HG02970 (cell line): ENCODE results near the gene POLD3.

Source experiments
- ATAC-seq: cut with Tn5 transposase; IDR thresholded peaks from one replicate; pipeline ENCODE4 v1.9.1; 2021; ENCODE audit warnings: mild to moderate bottlenecking, moderate library complexity, moderate number of reproducible peaks; ENCODE audit not compliant: unreplicated experiment, low FRiP score

The POLD3 gene

DNA sequence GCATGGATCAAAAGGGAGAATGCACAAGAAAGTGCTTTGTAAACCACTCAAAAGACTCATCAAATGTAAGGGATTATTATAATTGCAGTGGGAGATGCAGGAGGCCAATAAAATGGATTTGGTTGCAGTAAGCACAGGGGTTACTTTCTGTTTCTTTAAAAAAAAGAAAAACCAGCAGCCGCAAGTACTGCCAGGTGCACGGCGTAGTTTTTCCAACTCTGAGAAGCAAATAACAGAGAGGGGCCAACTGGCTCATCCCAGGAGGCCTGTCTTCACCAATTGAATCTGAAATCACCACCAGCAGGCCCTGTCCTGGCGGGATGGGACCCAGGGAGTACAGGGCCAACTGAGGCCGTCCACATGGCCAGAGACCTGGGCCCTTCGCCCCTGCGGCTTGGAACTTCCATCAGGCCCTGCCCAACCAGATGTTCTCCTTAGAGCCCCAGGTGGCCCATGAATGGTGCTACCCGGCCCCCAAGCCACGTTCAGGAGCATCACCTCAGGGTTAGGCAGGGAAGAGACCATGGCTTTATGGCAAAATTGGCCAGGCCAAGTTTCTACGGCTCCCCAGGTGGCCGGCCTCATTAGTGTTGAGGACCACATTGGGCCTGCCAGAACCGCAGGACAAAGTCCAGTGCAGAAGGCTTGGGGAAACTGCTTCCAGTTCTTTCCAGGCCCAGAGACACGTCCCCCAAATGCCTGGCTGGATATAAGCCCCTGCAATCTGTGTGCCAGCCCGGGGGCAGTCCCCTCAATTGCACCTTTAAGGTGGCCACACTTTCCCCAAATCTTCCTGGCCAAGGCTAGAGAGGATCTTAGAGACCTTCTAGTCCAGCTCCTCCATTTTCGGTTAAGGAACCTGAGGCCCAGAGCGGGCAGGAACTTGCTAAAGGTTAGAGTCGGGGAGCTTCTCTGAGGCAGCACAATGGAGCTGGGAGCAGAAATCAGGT is 77.1 kb downstream of the POLD3 start:
- ATAC-seq, result no peak

DNA sequence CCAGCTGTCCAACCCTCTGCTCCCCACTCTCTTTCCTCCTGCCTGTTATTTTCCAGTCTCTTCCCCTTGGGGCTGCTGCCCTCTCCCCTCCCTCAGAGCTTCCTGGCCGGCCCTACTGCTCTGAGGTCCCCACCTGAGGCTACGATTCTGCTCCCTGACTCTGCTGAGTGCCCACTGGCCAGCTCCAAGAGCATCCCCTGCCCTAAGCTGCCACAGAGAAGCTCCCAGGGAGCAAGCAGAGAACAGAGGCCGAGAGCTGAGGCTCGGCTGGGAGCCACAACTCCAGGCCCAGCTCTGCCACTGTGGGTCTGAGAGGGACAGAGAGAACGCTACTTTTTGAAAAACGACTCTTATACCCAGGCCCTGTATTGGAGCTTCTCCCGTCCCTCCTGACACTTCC is 77.8 kb downstream of the POLD3 start:
- no peak for ATAC-seq

DNA sequence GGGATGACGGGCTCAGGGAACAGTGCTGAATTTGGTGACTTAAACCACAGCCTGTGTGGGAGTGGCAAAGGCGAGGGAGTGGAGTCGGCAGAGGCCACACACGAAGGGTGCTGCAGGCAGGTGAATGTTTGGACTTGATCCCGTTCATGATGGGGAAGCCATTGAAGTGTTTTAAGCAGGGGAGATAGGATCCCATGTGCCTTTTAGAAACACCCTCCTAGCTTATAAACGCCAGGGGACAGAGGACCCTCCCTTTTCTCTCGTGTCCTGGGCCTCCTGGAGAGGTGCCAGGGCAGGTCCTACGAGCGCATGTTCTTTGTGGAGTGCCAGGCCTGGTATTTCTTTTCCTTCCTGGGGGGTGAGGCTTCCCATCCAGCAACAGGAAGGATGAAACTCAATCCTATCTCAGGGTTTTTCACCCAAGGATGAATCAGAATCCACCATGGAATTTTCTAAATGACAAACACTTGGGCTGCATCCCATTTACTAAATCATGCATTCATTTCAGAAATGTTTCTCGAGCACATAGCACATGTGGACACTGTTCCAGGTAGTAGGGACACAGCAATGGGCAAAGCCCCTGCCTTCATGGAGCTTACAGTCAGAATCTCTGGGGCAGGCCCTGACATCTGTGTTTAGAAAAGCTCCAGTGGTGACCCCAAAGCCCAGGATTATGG is 79.3 kb downstream of the POLD3 start:
- no peak for ATAC-seq

DNA sequence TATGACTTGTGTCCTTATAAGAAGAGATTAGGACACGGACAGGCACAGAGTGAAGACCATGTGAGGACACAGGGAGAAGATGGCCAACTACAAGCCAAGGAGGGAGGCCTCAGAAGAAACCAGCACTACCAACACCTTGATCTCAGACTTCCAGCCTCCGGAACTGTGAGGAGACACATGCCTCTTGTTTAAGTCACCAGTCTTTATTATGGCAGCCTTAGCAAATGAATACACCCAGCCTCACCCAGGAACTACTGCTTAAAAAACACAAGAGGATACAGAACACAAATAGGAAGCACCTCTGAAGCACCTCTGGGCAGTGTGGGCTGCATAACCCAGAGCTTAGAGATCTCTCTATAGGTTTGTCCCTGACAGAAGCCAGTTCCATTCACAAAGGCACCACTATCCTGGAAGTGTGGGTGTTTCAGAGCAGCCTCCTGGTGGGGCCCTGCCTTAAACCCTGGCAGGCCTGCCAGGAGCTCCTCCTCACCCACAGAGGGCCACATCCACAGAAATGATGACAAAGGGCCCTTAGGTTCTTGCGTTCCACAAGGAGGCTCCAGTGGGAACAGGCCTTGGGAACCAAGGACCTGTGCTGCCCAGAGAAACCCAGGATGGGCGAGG is 80.1 kb downstream of the POLD3 start:
- no peak for ATAC-seq

DNA sequence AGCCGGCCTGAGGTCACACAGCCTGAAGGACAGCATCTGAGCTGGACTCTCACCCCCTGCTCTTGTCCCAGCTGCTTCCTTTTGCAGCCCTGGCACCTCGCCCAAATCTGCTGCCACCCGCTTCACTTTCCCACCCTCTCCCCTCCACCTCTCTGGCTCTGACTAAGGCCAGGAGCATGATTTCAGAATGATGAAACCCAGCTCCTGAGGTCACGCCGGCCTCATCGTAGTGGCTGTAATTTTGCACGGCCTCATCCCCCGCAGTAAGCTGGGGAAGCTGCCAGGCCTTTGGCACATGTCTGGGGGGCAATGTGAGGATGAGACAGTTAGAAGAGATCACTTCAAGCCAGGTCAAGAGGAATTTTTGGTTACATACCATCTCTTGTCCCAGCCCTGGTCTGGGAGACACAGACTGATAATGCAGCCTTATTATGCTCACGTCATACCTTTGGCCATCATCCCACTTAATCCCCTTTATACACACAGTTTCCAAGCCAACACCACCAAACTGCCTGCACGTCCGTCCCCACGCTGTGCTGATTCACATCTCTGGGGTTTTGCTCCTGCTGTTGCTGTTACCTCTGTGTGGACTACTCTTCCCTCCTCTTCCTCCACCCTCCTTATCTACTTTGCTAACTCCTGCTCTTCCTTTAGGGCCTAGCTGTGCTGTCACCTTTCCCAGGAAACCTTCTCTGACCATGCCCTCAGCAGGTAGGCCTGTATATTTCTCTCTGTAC is 80.7 kb downstream of the POLD3 start:
- no peak for ATAC-seq

DNA sequence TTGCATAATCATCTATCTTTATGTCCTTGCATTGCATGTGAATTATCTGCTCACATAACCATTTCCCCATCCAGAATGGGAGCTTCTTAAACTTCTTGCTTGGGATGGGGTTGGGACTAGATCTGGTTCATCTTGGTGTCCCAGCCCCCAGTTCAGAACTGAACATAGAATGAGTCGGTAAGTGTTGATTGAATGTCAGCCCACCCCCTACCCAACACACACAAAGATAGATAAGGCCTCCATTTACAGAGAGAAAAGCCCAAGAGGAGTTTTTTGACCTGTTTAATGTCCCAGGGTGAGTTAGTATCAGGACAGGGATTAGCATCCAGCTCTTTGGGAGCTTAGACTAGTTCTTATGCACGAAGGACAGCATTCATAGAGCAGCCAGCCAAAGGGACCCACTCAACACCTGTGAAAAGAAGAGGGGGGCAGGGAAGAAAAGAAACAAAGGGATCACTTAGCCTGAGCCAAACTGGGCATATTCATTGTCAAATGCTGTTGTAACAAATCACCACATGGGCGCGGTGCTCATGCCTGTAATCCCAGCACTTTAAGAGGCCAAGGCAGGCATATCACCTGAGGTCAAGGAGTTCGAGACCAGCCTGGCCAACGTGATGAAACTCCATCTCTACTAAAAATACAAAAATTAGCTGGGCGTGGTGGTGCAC is 81.4 kb downstream of the POLD3 start:
- ATAC-seq, result no peak

DNA sequence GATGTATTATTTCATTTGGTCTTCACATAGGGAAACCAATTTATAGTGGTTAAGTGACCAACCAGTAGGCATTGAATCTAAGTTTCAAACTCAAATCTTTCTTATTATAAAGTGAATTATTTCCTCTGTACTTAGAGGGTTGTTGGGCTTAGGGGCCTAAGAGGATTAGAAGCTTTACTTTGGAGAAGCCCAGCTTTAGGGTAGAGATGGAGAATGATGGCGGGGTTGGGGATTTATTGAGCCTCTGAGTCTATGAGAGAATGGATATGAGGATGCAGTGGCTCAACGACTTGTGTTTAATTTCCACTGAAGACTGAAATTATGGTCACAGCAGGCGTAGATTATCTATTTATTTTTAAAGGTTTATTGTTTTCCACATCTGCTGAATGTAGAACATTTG is 83.4 kb downstream of the POLD3 start:
- ATAC-seq, result no peak

DNA sequence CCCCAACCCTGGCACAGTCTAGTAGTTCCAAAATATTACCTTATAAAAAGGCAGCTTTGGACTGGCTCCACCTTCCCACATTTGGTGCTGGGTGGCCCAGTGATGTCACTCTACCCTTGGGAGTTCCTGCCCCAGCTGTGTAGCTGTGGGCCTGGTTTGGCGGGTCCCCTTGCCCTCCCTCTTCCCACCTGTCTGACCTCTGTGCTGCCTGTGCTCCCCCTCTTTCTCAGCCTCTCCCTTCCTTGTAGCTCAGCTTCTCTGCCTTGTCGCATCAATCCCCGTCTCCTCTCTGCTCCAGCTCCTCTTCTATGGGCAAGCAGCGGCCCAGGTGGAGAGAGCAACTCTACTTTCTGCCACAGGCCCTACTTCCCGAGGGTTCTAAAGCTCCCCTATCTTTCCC is 84.2 kb downstream of the POLD3 start:
- ATAC-seq, result no peak

DNA sequence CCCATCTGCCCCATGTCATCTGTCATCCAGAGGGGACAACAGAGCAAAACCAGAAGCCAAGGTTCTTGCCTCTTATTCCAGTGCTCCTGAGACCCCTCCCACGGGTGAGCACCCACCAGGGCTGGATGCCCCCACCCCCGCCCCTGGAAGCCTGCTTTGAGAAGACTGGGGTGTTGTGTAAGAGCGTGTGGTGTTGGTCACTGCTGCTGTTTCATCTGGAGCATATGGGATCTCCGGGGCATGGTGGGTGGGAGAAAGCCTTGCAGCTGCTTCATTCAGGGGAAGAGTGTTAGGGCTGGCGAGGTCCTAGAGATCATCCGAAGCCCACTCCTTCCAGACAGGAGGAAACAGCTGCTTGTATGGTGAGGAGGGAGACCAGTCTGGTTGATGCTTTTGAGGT is 84.7 kb downstream of the POLD3 start:
- ATAC-seq, result no peak

DNA sequence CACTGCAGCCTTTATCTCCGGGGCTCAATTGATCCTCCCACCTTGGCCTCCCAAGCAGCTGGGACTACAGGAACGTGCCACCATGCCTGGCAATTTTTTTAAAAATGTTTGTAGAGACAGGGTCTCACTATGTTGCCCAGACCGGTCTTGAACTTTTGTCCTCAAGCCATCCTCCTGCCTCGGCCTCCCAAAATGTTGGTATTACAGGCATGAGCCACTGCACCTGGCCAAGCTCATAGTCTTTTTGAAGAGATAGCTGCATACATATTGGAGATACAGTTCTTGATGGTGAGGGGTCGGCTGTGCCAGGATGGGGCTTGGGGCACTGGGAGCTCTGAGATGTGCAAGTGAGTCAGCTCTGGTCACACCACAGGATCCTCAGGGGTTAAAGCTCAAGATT is 85.7 kb downstream of the POLD3 start:
- ATAC-seq, result no peak

DNA sequence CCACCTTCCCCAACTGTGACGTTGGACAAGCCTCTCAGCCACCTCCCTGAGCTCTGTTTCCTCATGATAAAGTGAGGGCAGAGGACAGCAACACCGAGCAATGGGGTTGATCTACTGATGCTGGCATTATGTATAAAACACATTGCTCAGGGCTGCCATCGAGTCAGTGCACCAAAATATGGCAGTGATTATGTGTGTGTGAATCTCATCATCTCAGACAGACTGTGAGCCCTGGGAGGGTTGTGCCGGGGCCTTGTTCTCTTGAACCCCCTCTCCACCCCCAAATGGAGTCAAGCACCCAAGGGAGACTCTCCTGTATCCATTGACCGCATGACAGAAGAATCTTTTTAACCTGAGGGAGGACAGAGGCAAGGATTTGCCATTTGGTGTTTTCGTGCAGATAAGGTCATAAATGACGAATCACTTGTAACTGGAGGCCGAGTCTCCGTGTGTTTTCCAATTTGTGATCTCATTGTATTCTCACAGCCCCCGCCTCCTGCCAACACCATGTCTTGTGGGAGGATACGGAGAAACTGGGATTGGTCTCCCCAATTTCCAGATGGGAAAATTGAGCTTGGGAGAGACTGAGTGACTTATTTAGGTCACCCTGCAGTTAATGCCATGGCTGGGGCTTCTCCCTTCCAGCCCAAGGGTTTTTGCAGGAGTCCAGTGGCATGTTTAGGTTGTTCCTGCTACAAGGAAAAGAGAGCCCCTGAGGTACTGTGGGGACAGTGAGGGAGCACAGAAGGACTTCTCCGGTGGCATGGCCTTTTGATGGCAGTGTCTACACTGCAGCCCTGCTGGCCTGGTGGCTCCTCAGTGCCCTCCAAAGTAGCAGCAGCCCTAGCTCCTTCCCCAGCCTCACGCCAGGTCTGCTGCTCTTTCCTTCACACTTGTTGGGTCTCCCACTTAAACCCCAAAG is 86.5 kb downstream of the POLD3 start:
- ATAC-seq, result no peak

DNA sequence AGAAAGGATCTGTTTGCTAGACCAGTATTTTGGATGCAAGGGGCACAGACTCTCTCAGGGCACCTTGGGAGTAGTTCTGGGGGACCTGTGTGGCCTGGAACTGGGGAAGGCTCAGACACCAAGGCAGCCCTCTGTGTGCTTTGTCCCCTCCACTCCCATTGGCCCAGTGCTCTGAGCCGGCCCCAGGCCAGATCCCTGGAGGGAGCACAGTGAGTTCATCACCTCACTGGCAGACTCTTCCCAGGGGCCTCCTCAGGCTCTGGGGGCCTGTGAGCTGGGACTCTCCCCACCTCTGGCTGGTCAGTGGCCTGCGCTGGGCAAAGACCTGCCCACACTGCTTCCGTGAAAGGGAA is 87.1 kb downstream of the POLD3 start:
- ATAC-seq, result no peak

DNA sequence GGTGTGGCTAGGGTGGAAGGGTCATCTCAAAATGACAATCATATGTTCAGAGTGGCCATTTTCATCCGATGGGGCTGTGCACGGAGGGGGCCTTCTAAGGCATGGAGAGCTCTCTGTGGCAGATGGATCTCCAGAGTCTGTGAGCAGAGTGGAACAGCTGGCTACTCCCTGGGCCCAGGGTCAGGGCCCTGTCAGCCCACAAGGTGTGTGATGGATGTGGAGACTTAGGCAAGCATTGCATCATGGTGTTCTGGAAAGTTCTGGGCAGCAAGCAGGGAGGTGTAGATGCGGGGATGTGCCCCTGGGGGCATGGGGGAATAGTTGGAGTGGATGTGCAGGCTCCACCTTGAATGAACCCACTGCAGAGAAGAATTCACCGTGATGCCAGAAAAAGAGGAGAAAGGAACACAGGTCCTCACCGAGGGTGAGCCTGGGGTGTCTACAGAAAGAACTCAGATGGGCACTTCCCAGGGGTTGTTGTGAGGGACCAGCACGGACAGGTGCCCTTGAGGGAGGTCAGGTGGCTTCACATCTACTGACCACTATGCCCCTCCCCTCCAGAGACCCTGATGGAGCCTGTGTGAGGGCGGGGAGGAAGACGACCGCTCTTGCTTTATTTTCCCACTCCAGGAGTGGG is 87.8 kb downstream of the POLD3 start:
- ATAC-seq, result no peak

DNA sequence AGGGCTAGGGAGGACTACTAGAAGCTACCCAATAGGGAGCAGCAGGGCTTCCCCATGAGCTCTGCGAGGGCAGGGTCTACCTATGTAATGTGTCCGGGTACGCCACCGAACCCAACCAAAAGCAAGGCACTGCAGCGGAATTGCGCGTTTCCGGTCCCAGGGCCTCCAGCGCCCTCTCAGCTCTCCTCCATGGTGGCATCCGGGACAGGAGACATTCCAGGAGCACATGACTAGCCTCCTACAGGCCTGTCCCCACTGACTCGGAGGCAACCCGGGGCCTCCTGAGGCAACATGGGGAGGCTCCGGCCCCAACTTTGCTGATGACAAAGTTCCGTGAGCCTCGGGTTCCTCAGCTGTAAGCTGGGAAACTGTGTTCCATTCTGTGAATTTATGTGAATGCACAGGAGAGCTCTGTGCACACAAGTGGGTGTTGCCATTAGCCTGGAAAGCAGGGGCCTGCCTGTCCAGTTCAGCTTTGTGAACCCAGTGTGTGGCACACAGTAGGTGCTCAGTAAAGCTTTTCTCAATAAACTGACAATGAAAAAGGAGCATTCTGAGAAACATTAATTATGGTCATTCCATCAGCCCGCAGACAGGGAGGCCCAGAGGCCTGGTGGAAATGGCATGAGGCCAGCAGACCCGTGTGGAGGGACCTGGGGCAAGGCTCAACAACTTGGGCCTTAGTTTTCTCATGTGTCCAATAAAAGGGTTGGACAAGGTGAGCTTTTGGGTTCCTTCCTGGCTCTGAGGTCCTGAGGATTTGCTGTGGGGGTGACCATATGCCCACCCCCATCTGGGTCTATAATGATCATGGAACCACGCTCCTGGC is 88.5 kb downstream of the POLD3 start:
- ATAC-seq, result no peak

DNA sequence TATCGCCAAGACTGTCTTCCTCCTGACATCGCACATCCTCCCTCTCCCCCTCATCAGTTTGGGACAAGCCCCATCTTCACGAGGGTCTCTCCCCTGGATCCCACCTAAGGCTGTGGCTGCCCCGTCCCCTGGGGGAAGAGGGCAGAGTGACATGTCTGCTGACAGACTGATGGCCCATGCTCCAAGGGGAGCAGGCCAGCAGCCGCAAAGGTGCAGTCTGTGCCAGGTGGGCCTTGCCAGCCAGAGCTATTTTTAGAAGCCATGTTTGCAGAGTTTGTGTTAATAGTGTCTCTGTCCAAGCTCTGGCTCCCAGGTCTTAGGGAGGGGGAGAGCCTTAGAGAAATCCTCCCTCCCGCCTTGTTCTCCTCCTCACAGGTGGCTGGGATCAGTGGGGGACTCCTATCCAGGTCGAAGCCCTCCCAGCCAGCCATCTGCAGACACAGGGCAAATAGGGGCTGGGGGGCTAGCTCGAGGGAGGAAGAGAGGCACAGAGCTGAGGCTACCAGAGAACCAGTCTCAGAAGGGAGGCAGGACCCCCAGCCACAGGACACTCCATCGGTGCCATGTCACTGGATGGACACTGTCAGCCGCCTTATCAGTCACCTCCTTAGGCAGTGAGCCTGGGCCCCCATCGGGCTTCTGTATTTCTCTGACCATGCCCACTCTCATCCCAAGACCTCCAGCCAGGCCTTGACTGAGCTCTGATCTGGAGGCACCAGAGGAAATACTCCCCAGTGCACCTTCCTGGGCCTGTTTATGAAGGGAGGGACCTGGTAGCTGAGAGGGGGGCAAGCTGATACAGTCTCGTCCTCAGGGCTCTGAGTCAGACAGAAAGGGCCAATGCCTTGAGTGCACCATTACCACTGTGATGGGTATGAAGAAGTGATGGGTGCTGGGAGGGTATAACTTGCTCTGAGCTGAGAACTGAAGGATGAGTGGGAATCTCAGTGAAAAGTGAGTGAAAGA is 89.6 kb downstream of the POLD3 start:
- ATAC-seq, result no peak

DNA sequence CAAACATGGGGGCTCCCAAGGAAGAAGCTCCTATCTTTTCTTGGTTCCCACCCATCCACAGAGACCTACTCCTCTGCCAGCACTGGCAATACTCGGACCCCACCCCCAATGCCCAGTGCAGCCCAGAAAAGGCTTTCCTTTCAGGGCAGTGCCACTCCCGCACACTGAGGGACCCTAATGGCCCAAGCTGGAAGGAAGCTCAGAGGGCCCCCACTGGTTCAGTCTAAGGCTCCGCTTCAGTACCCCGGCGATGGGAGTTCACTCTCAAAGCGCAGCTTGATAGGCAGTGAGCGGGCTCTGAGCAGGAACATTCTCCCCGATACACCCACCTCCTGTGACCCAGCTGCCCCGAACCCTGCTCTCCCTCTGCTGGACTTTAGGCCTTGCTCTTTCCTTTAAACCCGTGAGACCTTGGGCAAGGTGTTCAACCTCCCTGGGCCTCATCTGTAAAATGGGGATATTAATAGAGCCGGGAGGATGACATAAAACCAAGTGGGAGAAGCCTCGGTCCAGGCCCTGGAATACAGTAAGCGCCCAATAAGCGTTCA is 90.4 kb downstream of the POLD3 start:
- no peak for ATAC-seq
